ENCODE results near the gene TRPM8.

- no peak for TF ChIP-seq POLR2AphosphoS5 (IDR thresholded peaks at IDR 0.05)
- TF ChIP-seq CTCF (IDR thresholded peaks at IDR 0.05) = no peak
Observed at GRCh38 chr2:233991196-233991595, 74.0 kb downstream of the TRPM8 start.

Data from stomach (tissue), 4 donors.